Activated CD4-positive, alpha-beta memory T cell treated with anti-CD3 and anti-CD28 coated beads, Interleukin-2, amount 10 ng/mL, durations not matched to agents 7 days and 5 days (primary cell): ENCODE measurements around the gene GPR139. TPM values are rescaled to one million over a fixed set of nuclear protein-coding genes. Genes with fewer than 3 reads are reported as not detected.

Experiments
- CTCF ChIA-PET: fragments of 350-600 bp; sonication (Branson Sonifier 250); formaldehyde crosslinking; loops from one replicate; lab custom pipeline; 2021; ENCODE audit warnings: antibody characterized with exemption, inconsistent platforms; lab: Charles Lee
- POLR2A ChIA-PET: fragments of 350-600 bp; sonication (Branson Sonifier 250); formaldehyde crosslinking; loops from one replicate; lab custom pipeline; 2021; ENCODE audit warnings: antibody characterized with exemption; lab: Charles Lee
- DNase-seq: peaks from one replicate; pipeline ENCODE4 v3.0.0-alpha.2; 2020
- H3K27ac Mint-ChIP-seq: one replicate; pipeline ENCODE4 v1.8.0; 2021; ENCODE audit warnings: mild to moderate bottlenecking, mixed read lengths
- H3K27me3 Mint-ChIP-seq: one replicate; pipeline ENCODE4 v1.8.0; 2021; ENCODE audit warnings: mixed read lengths
- H3K36me3 Mint-ChIP-seq: one replicate; pipeline ENCODE4 v1.8.0; 2021; ENCODE audit warnings: low read depth, mixed read lengths
- H3K4me1 Mint-ChIP-seq: one replicate; pipeline ENCODE4 v1.8.0; 2021; ENCODE audit warnings: mixed read lengths
- H3K4me3 Mint-ChIP-seq: one replicate; pipeline ENCODE4 v1.8.0; 2021; ENCODE audit warnings: mild to moderate bottlenecking, mixed read lengths
- H3K9me3 Mint-ChIP-seq: one replicate; pipeline ENCODE4 v1.8.0; 2021; ENCODE audit warnings: mixed read lengths
- total RNA-seq, 2 experiments: library from RNA; stranded (reverse); gene quantifications; one replicate each; pipeline ENCODE4 v1.2.3, GENCODE V29; 2021

The GPR139 gene
- total RNA-seq, 2 experiments from 2014 or later = not detected

DNA sequence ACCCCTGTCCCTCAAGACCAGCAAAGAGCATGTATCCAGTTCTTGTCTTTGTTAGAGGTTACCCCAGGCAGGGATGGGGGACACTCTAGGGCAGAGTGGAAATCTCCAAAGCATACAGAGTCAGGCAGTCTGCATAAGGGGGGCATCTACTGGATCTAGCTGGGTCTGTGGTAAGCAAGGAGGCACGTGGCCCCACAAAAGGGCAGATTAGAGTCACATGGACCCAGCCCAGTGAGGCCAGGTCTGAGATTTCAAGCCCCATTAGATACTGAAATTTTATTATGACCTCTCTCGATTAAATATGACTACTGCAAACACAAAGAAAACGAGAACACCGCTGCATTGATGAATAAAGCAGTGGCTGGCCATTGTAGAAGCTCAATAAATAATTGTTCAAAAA is 1.6 kb upstream of the GPR139 start:
- Mint-ChIP-seq H3K4me1 (no peaks in the 10 kb centered on the region), H3K4me3 (no peak overlapping the region), H3K27me3 (peaks cover 16% of the 10 kb centered on the region)

DNA sequence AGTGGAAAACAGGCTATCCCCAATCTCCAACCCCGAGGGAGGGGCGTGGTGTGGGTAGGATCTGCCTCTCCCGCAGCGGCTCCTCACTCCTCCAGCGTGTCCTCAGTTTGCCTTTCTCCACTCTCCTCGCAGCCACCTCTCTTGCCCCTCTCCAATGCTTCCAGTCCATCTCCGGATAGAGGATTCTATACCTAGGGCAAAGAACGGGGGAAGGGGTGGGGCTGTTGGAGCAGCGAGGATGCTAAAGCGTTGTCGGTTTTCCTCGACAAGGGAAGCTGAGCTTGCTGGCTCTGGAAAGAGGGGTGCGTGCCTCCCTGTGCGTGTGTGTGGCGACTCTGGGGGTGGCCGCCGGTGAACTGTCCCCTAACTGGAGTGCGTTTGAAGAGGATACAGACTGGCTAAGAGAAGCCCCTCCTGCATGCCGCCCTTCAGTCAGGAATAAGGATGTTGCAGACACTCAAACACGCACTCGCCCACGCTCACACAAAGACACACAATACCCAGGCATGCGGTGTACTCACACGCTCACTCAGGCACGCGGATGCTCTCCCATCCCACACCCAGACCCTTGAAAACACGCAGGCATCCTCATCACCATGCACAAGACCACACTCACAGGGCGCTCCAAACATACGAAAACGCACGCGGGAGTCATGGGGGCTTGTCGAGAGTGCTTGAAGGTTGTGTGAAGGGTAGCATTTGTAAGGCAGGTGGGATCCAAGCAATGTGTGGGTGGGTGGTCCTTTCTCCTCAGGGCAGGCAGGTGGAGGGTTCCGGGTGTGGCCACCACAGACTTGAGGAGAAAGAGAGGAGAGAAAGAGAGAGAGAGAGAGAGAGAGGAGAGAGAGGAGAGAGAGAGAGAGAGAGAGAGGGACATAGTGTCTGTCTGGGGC is 655 bp upstream of the GPR139 start:
- Mint-ChIP-seq H3K9me3 (no peaks in the 10 kb centered on the region), H3K27ac (no peak overlapping the region), H3K36me3 (no peaks in the 10 kb centered on the region), H3K4me3 (no peak overlapping the region), H3K27me3 (peaks cover 16% of the 10 kb centered on the region), H3K4me1 (no peaks in the 10 kb centered on the region)
- no peak for DNase-seq
- POLR2A ChIA-PET = no interaction called here
- CTCF ChIA-PET = no interaction called here

More for the DNA sequence above, 1.6 kb upstream of the GPR139 start:
- POLR2A ChIA-PET = no interaction called here
- CTCF ChIA-PET = no interaction called here
- no peaks in the 10 kb centered on the region for H3K9me3 Mint-ChIP-seq
- H3K27ac Mint-ChIP-seq = no peak overlapping the region
- DNase-seq = no peak
- no peaks in the 10 kb centered on the region for H3K36me3 Mint-ChIP-seq

DNA sequence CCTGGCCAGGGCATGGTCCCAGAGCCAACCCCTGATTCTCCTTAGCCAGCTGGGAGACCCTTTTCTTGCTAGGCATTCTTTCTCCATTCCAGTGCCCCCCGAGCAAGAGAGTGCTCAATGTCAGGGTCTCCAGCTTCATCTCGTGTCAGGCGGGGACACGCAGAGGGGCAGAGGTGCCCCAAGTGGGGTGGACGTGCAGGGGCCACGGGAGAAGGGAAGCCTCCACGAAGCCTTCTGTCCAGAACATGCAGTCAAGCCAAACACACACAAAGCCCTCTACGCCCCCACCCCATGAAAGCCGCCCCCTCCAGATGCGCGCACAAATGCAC is 852 bp downstream of the GPR139 start:
- Mint-ChIP-seq H3K27me3 (peaks cover 16% of the 10 kb centered on the region), H3K9me3 (peaks cover 2% of the 10 kb centered on the region), H3K36me3 (no peaks in the 10 kb centered on the region), H3K27ac (no peak overlapping the region), H3K4me3 (no peak overlapping the region), H3K4me1 (no peaks in the 10 kb centered on the region)
- POLR2A ChIA-PET = no interaction called here
- CTCF ChIA-PET = no interaction called here
- DNase-seq = no peak

DNA sequence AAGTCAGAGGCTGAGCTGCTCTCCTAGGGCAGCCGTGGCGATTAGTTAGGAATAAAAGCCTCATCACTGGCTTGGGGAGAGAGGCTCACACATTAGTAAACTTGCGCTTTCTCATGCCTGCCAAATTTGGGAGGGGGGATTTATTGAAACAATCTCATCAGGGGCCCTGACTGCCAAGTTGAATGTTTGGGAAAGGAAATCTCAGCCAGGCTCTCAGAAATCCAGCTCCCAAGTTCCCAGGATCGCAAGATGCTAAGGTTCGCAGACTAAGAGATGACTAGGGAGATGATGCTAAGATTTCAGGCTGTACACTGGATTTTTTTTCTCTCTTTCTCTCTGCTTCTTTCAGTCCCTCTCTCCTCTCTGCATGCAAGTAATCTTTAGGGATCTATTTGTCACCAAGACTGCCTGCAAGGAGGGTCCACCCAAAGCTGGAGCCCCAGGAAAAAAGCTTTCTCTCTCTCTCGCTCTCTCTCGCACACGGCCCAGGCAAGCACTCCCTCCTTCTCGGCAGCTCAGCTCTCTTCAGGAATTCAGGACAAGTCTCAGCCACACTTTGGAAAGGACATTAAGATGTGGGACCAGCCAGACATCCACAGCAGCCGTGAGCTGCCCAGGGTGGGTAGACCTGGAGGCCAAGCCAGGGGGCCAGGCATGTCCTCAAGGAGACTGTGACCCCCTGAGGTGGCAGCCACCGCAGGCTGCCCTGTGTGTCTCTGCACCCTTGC is 1.4 kb downstream of the GPR139 start:
- no peak overlapping the region for H3K27ac Mint-ChIP-seq
- peaks cover 4% of the 10 kb centered on the region for H3K9me3 Mint-ChIP-seq
- POLR2A ChIA-PET = no interaction called here
- CTCF ChIA-PET = no interaction called here
- H3K27me3 Mint-ChIP-seq = peaks cover 16% of the 10 kb centered on the region
- H3K4me1 Mint-ChIP-seq = no peaks in the 10 kb centered on the region
- no peak overlapping the region for H3K4me3 Mint-ChIP-seq
- DNase-seq = no peak
- H3K36me3 Mint-ChIP-seq = no peaks in the 10 kb centered on the region

DNA sequence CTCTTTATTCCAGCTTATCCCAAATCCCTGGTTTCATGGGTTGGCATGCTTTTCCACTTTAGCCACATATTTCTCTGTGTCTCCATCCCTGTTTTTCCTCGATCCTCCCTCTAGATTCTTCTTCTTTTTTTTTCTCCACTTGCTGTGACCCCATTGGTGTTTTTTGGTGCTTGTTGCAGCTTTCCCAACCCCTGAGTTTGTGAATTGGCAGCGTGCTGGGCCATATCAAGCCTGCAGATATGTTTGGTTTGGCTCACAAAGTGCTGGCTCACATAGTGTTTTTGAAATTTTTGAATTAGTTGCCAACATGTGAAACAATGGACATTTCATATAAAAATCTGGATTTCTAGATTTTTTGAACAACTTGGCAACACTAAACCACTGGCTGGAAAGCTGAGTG is 8.8 kb downstream of the GPR139 start:
- no peaks in the 10 kb centered on the region for H3K4me1 Mint-ChIP-seq
- H3K4me3 Mint-ChIP-seq = no peak overlapping the region
- CTCF ChIA-PET = no interaction called here
- POLR2A ChIA-PET = no interaction called here
- no peaks in the 10 kb centered on the region for H3K36me3 Mint-ChIP-seq
- no peak overlapping the region for H3K27ac Mint-ChIP-seq
- no peaks in the 10 kb centered on the region for H3K27me3 Mint-ChIP-seq
- DNase-seq = no peak
- peaks cover 11% of the 10 kb centered on the region for H3K9me3 Mint-ChIP-seq

DNA sequence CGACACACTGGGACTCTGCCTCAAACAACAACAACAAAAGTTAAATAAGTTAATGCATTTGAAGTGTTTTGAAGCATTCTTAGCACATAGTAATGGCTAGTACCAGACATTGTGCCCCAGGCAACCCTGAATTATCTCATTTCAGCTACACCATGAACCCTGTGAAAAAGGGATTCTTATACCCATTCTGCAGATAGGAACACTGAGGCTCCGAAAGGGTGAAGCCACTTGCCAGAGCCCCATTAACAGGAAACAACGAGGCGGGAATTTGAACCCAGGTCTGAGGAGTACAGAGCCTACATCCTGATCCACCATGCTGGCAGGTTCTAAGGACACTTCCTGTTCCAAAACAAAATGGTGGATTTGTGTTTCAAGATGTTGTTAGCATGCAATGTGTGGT is 9.2 kb downstream of the GPR139 start:
- POLR2A ChIA-PET = no interaction called here
- no peak for DNase-seq
- Mint-ChIP-seq H3K4me3 (no peak overlapping the region), H3K9me3 (peaks cover 11% of the 10 kb centered on the region), H3K4me1 (no peaks in the 10 kb centered on the region), H3K36me3 (no peaks in the 10 kb centered on the region), H3K27me3 (no peaks in the 10 kb centered on the region), H3K27ac (no peak overlapping the region)
- CTCF ChIA-PET = no interaction called here

DNA sequence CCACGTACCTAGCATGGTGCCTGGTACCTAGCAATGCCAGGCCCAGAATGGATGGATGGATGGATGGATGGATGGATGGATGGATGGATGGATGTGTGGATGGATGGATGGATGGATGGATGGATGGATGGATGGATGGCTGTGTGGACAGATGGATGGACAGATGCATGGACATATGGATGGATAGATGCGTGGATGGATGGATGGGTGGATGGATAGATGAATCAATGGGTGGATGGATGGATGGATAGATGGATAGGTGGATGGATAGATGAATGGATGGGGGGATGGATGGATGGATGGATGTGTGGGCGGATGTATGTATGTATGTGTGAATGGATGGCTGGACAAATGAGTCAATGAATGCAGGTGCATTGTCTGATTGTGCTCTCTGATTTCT is 12.6 kb downstream of the GPR139 start:
- peaks cover 2% of the 10 kb centered on the region for H3K9me3 Mint-ChIP-seq
- POLR2A ChIA-PET = no interaction called here

DNA sequence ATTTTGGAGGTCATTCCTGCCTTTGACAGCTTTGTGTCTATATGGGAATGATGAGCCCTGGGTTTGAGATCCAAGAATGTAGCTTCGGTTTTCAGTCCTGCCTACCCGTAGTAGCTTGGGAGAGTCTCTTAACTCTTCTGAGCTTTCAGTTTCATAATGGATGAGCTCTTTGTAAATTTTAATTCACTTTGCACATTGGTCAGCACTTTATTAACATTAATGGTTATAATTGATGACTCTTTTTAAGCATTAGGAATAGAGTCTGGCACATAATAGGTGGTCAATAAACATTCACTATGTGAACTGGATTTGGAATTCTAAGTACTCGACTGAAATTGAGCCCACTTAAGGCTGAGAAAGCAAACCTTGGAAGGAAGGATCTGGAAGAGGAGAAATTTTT is 17.3 kb downstream of the GPR139 start:
- Mint-ChIP-seq H3K36me3 (no peaks in the 10 kb centered on the region), H3K27me3 (no peaks in the 10 kb centered on the region), H3K4me3 (no peak overlapping the region), H3K9me3 (peaks cover 2% of the 10 kb centered on the region), H3K27ac (no peak overlapping the region), H3K4me1 (no peaks in the 10 kb centered on the region)
- ChIA-PET CTCF (no interaction called here), POLR2A (no interaction called here)
- no peak for DNase-seq

More for the DNA sequence above, 12.6 kb downstream of the GPR139 start:
- Mint-ChIP-seq H3K4me3 (no peak overlapping the region), H3K27ac (no peak overlapping the region), H3K27me3 (no peaks in the 10 kb centered on the region), H3K4me1 (no peaks in the 10 kb centered on the region), H3K36me3 (no peaks in the 10 kb centered on the region)
- DNase-seq = no peak
- CTCF ChIA-PET = no interaction called here

DNA sequence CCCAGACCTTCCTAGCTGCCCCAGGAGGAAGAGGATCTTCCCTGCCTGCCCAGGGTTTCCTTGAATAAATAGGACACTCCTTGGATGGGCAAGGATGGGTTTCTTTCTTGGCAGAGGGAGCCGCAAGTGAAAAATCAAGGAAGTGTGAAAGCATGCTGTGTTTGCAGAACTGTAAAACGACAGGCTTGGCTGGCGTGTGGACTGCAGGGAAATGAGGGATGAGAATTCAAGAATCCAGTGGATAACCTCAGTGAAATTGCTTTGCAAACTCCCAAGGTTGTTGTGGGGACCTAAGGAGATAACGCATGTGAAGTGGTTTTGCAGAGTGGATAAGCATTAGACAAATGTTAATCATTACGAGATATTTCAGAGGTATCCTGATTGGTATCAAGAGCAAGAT is 20.4 kb downstream of the GPR139 start:
- Mint-ChIP-seq H3K27me3 (no peaks in the 10 kb centered on the region), H3K4me3 (no peak overlapping the region), H3K9me3 (peaks cover 2% of the 10 kb centered on the region), H3K4me1 (no peaks in the 10 kb centered on the region), H3K36me3 (no peaks in the 10 kb centered on the region), H3K27ac (no peak overlapping the region)
- CTCF ChIA-PET = no interaction called here
- DNase-seq = no peak
- POLR2A ChIA-PET = no interaction called here

DNA sequence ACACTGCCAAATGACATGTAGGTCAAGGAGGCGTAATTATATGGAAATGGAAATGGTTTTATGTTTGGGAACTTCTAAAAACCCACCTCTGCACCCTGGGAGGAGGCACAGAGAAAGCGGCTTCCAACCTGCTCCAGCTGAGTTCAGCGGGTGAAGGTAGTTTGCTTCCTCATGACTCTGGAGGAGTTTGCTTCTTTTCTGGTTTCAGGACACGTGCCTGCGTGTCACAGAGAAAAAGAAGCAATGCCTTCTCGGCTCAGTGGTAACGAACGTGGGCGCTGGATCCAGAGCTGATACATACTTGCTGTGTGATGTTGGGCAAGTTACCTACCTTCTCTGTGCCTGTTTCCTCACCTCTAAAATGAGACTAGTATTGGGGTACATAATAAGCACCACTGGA is 22.1 kb downstream of the GPR139 start:
- peaks cover 2% of the 10 kb centered on the region for H3K9me3 Mint-ChIP-seq
- no peaks in the 10 kb centered on the region for H3K36me3 Mint-ChIP-seq
- CTCF ChIA-PET = no interaction called here
- DNase-seq = no peak
- no peaks in the 10 kb centered on the region for H3K4me1 Mint-ChIP-seq
- H3K27ac Mint-ChIP-seq = no peak overlapping the region
- POLR2A ChIA-PET = no interaction called here
- no peak overlapping the region for H3K4me3 Mint-ChIP-seq
- no peaks in the 10 kb centered on the region for H3K27me3 Mint-ChIP-seq

DNA sequence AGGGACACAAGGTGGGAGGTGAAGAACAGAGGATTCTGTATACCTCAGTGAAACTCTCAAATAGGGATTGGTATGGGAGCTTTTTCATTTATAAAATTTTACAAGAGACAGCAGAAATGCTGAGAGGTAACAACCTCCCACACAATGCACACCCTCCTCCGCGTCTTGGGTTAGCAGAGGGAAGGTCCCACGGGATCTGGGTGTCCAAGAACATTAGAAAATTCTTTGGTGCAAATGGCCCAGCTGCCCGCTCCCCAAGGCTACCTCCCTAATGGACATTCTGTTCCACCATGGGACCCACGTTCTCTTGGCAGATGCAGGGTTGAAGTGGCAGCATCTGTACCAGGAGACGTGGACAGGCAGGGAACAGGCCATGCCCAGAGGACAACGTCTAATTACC is 22.5 kb downstream of the GPR139 start:
- no peak overlapping the region for H3K4me3 Mint-ChIP-seq
- no peaks in the 10 kb centered on the region for H3K4me1 Mint-ChIP-seq
- CTCF ChIA-PET = no interaction called here
- H3K27ac Mint-ChIP-seq = no peak overlapping the region
- POLR2A ChIA-PET = no interaction called here
- no peak for DNase-seq
- no peaks in the 10 kb centered on the region for H3K27me3 Mint-ChIP-seq
- peaks cover 2% of the 10 kb centered on the region for H3K9me3 Mint-ChIP-seq
- no peaks in the 10 kb centered on the region for H3K36me3 Mint-ChIP-seq

DNA sequence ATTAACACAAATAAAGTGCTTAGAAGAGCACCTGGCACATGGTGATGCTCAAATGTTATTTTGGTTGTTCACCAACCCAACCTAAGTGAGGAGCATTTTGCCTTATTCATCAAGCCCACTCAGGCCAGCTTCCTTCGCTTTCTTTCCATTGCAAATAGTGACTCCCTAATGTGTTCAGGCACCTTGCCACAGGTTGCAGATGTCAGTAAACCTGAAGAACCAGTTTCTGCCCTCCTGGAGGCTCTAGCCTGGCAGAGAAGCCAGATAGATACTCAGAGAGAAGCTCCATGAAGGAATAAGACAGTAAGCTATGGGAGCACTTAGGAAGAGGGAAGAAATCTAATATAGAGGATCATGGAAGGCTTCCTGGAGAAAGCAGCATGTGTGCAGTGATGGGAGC is 23.9 kb downstream of the GPR139 start:
- ChIA-PET CTCF (no interaction called here), POLR2A (no interaction called here)
- Mint-ChIP-seq H3K9me3 (peaks cover 2% of the 10 kb centered on the region), H3K27me3 (no peaks in the 10 kb centered on the region), H3K4me1 (no peaks in the 10 kb centered on the region), H3K4me3 (no peak overlapping the region), H3K27ac (no peak overlapping the region), H3K36me3 (no peaks in the 10 kb centered on the region)
- no peak for DNase-seq

DNA sequence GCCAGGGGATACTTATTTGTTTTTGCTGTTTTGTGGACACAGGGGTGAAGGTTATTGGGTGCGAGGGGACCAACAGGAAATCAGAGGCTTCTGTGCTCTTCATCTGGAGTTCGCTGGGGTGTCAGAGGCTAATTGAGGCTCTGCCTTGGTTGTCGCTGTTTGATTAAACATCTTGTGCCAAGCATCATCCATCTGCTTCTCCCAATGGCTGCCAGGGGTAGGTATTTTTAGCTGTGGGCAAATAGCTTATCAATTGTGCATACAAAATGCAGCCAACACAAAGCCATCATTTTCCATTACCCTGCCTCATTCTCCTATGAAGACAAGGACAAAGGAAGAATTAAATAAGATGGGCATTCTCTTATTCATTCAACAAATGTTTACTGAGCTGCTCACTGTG is 27.8 kb downstream of the GPR139 start:
- H3K4me3 Mint-ChIP-seq = no peak overlapping the region
- H3K9me3 Mint-ChIP-seq = no peaks in the 10 kb centered on the region
- no peaks in the 10 kb centered on the region for H3K27me3 Mint-ChIP-seq
- no peaks in the 10 kb centered on the region for H3K36me3 Mint-ChIP-seq
- no peak overlapping the region for H3K27ac Mint-ChIP-seq
- H3K4me1 Mint-ChIP-seq = no peaks in the 10 kb centered on the region
- POLR2A ChIA-PET = no interaction called here
- CTCF ChIA-PET = no interaction called here
- no peak for DNase-seq

DNA sequence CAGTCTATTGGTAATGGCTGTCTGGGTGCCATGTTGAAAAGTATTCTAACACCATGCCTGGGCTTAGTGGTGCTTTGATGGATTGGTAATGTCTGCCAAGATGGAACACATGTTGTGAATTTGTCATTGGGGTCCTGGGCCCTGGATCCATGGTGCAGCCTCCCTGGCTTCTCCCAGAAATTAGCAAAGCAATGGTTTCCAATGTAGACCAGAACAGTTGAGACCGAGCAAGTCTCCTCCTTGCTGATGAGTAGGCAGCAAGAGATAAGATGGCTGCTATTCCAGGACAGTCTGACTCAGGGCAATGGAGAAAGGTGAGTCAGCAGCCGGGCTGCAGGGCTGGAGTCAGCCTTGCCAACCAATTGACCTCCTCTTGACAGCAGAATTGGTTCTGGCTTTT is 30.8 kb downstream of the GPR139 start:
- Mint-ChIP-seq H3K36me3 (no peaks in the 10 kb centered on the region), H3K27me3 (no peaks in the 10 kb centered on the region), H3K4me3 (no peak overlapping the region), H3K27ac (no peak overlapping the region), H3K9me3 (no peaks in the 10 kb centered on the region), H3K4me1 (no peaks in the 10 kb centered on the region)
- ChIA-PET POLR2A (no interaction called here), CTCF (no interaction called here)
- DNase-seq = no peak
